GM12878 (cell line): ENCODE results near the gene C17orf50. TPM values are rescaled to one million over a fixed set of nuclear protein-coding genes. Genes with fewer than 3 reads are reported as not detected.

Source experiments
- ATAC-seq: fragments of 200-7000 bp; cut with Tn5 transposase; 3 replicates; pipeline ENCODE4 v1.9.1; 2020; ENCODE audit warnings: mild to moderate bottlenecking, moderate library complexity
- Bru-seq: library from RNA; stranded (reverse); fragments of 400-500 nt; gene quantifications from one replicate; lab custom pipeline; 2021; lab: Mats Ljungman, UMichigan
- BruChase-seq, 2 experiments: library from RNA; stranded (reverse); fragments of 400-500 nt; gene quantifications; one replicate each; lab custom pipeline; 2021; lab: Mats Ljungman, UMichigan
- BruUV-seq: library from RNA; stranded (reverse); fragments of 400-500 nt; replicated peaks from 2 replicates; lab custom pipeline; 2021; lab: Mats Ljungman, UMichigan
- CTCF ChIA-PET: fragments of 300-600 bp; sonication (Branson Sonifier 250); formaldehyde crosslinking; extraction: SDS; loops from one replicate; lab custom pipeline; 2021; ENCODE audit warnings: inconsistent platforms; lab: Yijun Ruan, JAX
- POLR2A ChIA-PET: fragments of 350-600 bp; formaldehyde crosslinking; extraction: SDS; loops from one replicate; lab custom pipeline; 2021; ENCODE audit warnings: inconsistent platforms; lab: Charles Lee
- RAD21 ChIA-PET: fragments of 300-600 bp; sonication (Branson Sonifier 250); formaldehyde crosslinking; loops from one replicate; lab custom pipeline; 2023; ENCODE audit warnings: antibody characterized with exemption; ENCODE audit not compliant: unreplicated experiment; lab: Charles Lee
- SMC1A ChIA-PET: fragments of 300-600 bp; sonication (Branson Sonifier 250); formaldehyde crosslinking; loops from one replicate; lab custom pipeline; 2023; ENCODE audit not compliant: unreplicated experiment, uncharacterized antibody; lab: Charles Lee
- DNase-seq: peaks from one replicate; pipeline ENCODE4 v3.0.0-alpha.2; 2011; ENCODE audit warnings: low read depth, low spot score
- FAIRE-seq: peaks from 3 replicates; lab custom pipeline; 2011; peaks lifted over from hg19 to GRCh38; lab: Jason Lieb, UNC
- H2AFZ ChIP-seq: 2 replicates; pipeline ENCODE4 v1.6.0; 2011; ENCODE audit warnings: low read depth, low read length, control low read depth; ENCODE audit not compliant: control insufficient read depth
- H3K27ac ChIP-seq: 2 replicates; pipeline ENCODE4 v1.5.1; 2011; ENCODE audit warnings: control low read depth; ENCODE audit not compliant: control insufficient read depth, insufficient read depth
- H3K27me3 ChIP-seq, 2 experiments: replicated peaks in 1 of 2; 2 replicates each; pipeline versions ENCODE4 v1.6.0 to v1.6.1; 2011; ENCODE audit warnings: low read length in 1 of 2; ENCODE audit not compliant: control insufficient read depth in 2 of 2, insufficient read depth in 2 of 2
- H3K36me3 ChIP-seq, 2 experiments: 2 replicates each; pipeline ENCODE4 v1.5.1; 2011; ENCODE audit warnings: low read length in 1 of 2; ENCODE audit not compliant: control insufficient read depth in 2 of 2, insufficient read depth in 2 of 2
- H3K4me1 ChIP-seq: 2 replicates; pipeline ENCODE4 v1.6.1; 2011; ENCODE audit warnings: mild to moderate bottlenecking, low read length, moderate library complexity, mixed read lengths; ENCODE audit not compliant: control insufficient read depth, insufficient read depth
- H3K4me2 ChIP-seq: 2 replicates; pipeline ENCODE4 v1.6.0; 2011; ENCODE audit warnings: control low read depth; ENCODE audit not compliant: control insufficient read depth, insufficient read depth
- H3K4me3 ChIP-seq: fragments of 200-600 bp; sonication (generic); 2 replicates; pipeline ENCODE4 v1.5.1; 2016
- H3K79me2 ChIP-seq: 2 replicates; pipeline ENCODE4 v1.6.0; 2011; ENCODE audit warnings: low read length; ENCODE audit not compliant: control insufficient read depth, insufficient read depth
- H3K9ac ChIP-seq: 2 replicates; pipeline ENCODE4 v1.8.0; 2011; ENCODE audit warnings: low read length, control low read depth, mixed read lengths; ENCODE audit not compliant: control insufficient read depth, insufficient read depth
- H3K9me3 ChIP-seq: replicated peaks from 3 replicates; pipeline ENCODE4 v1.5.1; 2011; ENCODE audit warnings: mild to moderate bottlenecking, low read length; ENCODE audit not compliant: control insufficient read depth, insufficient read depth
- H4K20me1 ChIP-seq: 2 replicates; pipeline ENCODE4 v1.6.0; 2011; ENCODE audit not compliant: control insufficient read depth, insufficient read depth
- ATF7 ChIP-seq: fragments of 450-650 bp; IDR thresholded peaks from 2 replicates; pipeline ENCODE4 v1.6.1; 2016; ENCODE audit warnings: low read depth, mild to moderate bottlenecking
- CBX5 ChIP-seq: sonication (generic); IDR thresholded peaks from 2 replicates; pipeline ENCODE4 v1.6.1; 2016; ENCODE audit warnings: low read depth, moderate library complexity, mild to moderate bottlenecking, inconsistent platforms
- DPF2 ChIP-seq: fragments of 450-650 bp; IDR thresholded peaks from 2 replicates; pipeline ENCODE4 v1.6.1; 2017; ENCODE audit warnings: mild to moderate bottlenecking
- E2F4 ChIP-seq: IDR thresholded peaks from 2 replicates; pipeline ENCODE4 v1.6.1; 2012; ENCODE audit warnings: low read depth, low read length, improper control_type of control experiment
- LARP7 ChIP-seq: fragments of 450-650 bp; IDR thresholded peaks from 2 replicates; pipeline ENCODE4 v1.6.1; 2017; ENCODE audit warnings: mild to moderate bottlenecking
- MEF2A ChIP-seq: IDR thresholded peaks from 2 replicates; pipeline ENCODE4 v1.6.1; 2011; ENCODE audit warnings: low read depth, mild to moderate bottlenecking, low read length, moderate library complexity; ENCODE audit not compliant: insufficient read depth
- MYC ChIP-seq: IDR thresholded peaks from 2 replicates; pipeline ENCODE4 v1.6.1; 2011; ENCODE audit warnings: mild to moderate bottlenecking, low read length, moderate library complexity, inconsistent platforms; ENCODE audit not compliant: insufficient read depth, insufficient replicate concordance, insufficient read length, severe bottlenecking
- NBN ChIP-seq: fragments of 450-650 bp; IDR thresholded peaks from 2 replicates; pipeline ENCODE4 v1.6.1; 2016
- POU2F2 ChIP-seq: IDR thresholded peaks from 3 replicates; pipeline ENCODE4 v1.6.1; 2011; ENCODE audit warnings: low read depth, mild to moderate bottlenecking, low read length, borderline replicate concordance
- PRDM15 ChIP-seq: fragments of 450-650 bp; formaldehyde crosslinking; IDR thresholded peaks from 2 replicates; pipeline ENCODE4 v1.4.0; 2020; ENCODE audit warnings: mild to moderate bottlenecking, moderate library complexity
- SMAD5 ChIP-seq: IDR thresholded peaks from 2 replicates; pipeline ENCODE4 v1.6.1; 2016; ENCODE audit warnings: antibody characterized with exemption, low read depth
- SPI1 ChIP-seq: IDR thresholded peaks from 2 replicates; pipeline ENCODE4 v1.6.1; 2011; ENCODE audit warnings: low read depth, mild to moderate bottlenecking, low read length, moderate library complexity, borderline replicate concordance; ENCODE audit not compliant: insufficient read depth
- ZBTB11 ChIP-seq: fragments of 450-650 bp; formaldehyde crosslinking; IDR thresholded peaks from 2 replicates; pipeline ENCODE4 v1.5.0; 2022; ENCODE audit warnings: mild to moderate bottlenecking, missing genetic modification characterization
- WGBS: methylation state at CpG from one replicate; pipeline ENCODE4 v1.1.6; 2016; ENCODE audit warnings: low lambda C conversion rate; ENCODE audit not compliant: insufficient replicate concordance, insufficient coverage; ENCODE audit errors: missing lambda C conversion rate; 5-methylcytosine and 5-hydroxymethylcytosine counted together
- in situ Hi-C: fragments of 300-500 bp; cut with MboI; formaldehyde crosslinking; loops from 9 replicates; pipeline ENCODE4 v1.14.3; 2018; ENCODE audit warnings: mixed read lengths
- intact Hi-C: fragments of 100-400 bp; cut with micrococcal nuclease; formaldehyde crosslinking; loops from one replicate; pipeline ENCODE4 v1.14.2; 2022; ENCODE audit not compliant: unreplicated experiment
- long read RNA-seq, 2 experiments: library from polyadenylated mRNA; unstranded; transcript quantifications; one replicate each; pipeline ENCODE4 v2.0.0, GENCODE V29; 2019 to 2020
- polyA minus RNA-seq, 3 experiments: library from RNA; depleted of rRNA, polyadenylated mRNA; stranded (reverse); fragments of >200 nt; gene quantifications; 2 replicates each; pipeline ENCODE4 v1.2.3, GENCODE V29; 2011
- polyA plus RNA-seq, 11 experiments: library from polyadenylated mRNA; depleted of rRNA in 4 of 11; unstranded in 6 of 11; stranded (reverse) in 5 of 11; fragments of >200 nt; fragmentation: Nextera tagmentation in 4 of 11; fragmentation: Illumina TruSeq in 1 of 11; extraction: Ambion mirVana in 4 of 11; extraction: Trizol in 1 of 11; gene quantifications; 1 replicate in 1 of 11; 2 replicates in 10 of 11; pipeline versions ENCODE4 v1.2.1 to v1.2.3, GENCODE V29; 2011 to 2016; ENCODE audit warnings: inconsistent platforms in 2 of 11, missing spikeins in 2 of 11, low read depth in 1 of 11
- total RNA-seq, 4 experiments: library from RNA; depleted of rRNA in 3 of 4; stranded (reverse); fragments of >200 nt in 3 of 4; fragmentation: Illumina TruSeq in 1 of 4; extraction: Trizol in 1 of 4; gene quantifications; 2 replicates each; pipeline versions ENCODE4 v1.2.1 to v1.2.3, GENCODE V29; 2013 to 2021

Gene C17orf50
- total RNA-seq (2013; cell fraction: nucleolus; rRNA removed) = not detected in 2 replicates
- not detected in 2 replicates for total RNA-seq (2014; rRNA removed)
- total RNA-seq (2014; rRNA removed; fragmentation: Illumina TruSeq; extraction: Trizol) = not detected in 2 replicates
- not detected in 2 replicates for total RNA-seq (2021)
- not detected for polyA plus RNA-seq (2011; ENCODE audit: low read depth)
- polyA plus RNA-seq (2011; rRNA removed) = not detected in 2 replicates
- polyA plus RNA-seq (2011; cell fraction: cytosol; rRNA removed) = not detected in 2 replicates
- not detected in 2 replicates for polyA plus RNA-seq (2011; cell fraction: nucleus; rRNA removed)
- not detected in 2 replicates for polyA plus RNA-seq (2012)
- not detected in 2 replicates for polyA plus RNA-seq (2014; fragmentation: Illumina TruSeq; extraction: Trizol)
- polyA plus RNA-seq (2014; fragmentation: Nextera tagmentation; extraction: Ambion mirVana) = not detected
- polyA plus RNA-seq (2014; rRNA removed) = not detected in 2 replicates
- under 1 TPM in 1 of 2 experiments, not detected in 1; 0.16 TPM for polyA plus RNA-seq (2016; fragmentation: Nextera tagmentation; extraction: Ambion mirVana)
- not detected in 2 replicates for polyA minus RNA-seq (2011; rRNA and poly(A)+ RNA removed)
- polyA minus RNA-seq (2011; cell fraction: cytosol; rRNA and poly(A)+ RNA removed) = not detected in 2 replicates
- not detected in 2 replicates for polyA minus RNA-seq (2011; cell fraction: nucleus; rRNA and poly(A)+ RNA removed)
- Bru-seq, nascent RNA = not detected
- not detected for BruChase-seq, experiment 1, labeled RNA remaining after a 6-hour chase
- not detected for BruChase-seq, experiment 2, labeled RNA remaining after a 2-hour chase
- long read RNA-seq, experiment 1 = 0 reads
- long read RNA-seq, experiment 2 = 0 reads

GRCh38 chr17:35760587-35760986 is at the start of gene C17orf50:
TSS of gene C17orf50 (plus strand) at chr17:35760887. CDS start at chr17:35760942, 55 bp downstream.
- ChIA-PET SMC1A (interaction anchor here (1.9 kb wide), 1 partner anchor 51 kb away, joined by 6 read pairs; no protein-coding TSS in a partner anchor), RAD21 (interaction anchor here (0.6 to 0.9 kb wide), 2 partner anchors 26 to 45 kb away, joined by 3 to 4 read pairs; no protein-coding TSS in a partner anchor), POLR2A (no interaction called here), CTCF (interaction anchor here (0.6 to 8.3 kb wide), 4 partner anchors 12 to 389 kb away, joined by 3 to 220 read pairs (median 3); partner anchors contain the start of genes MMP28 and TAF15)
- Histone ChIP-seq H3K4me1 (peaks cover 5% of the 10 kb centered on the region), H3K36me3 (no peaks in the 10 kb centered on the region), H3K27me3 (no peaks in the 10 kb centered on the region; a peak in 3 of 4 replicates), H3K9me3 (no peaks in the 10 kb centered on the region), H4K20me1 (no peaks in the 10 kb centered on the region), H3K9ac (no peak within 1 kb of the TSS), H2AFZ (no peak within 1 kb of the TSS), H3K79me2 (no peaks in the 10 kb centered on the region), H3K4me3 (no peak within 1 kb of the TSS), H3K4me2 (no peak within 1 kb of the TSS), H3K27ac (no peak within 1 kb of the TSS)
- DNase-seq = no peak
- no peak for FAIRE-seq
- 32% methylated on average over 1 of the region's 1 CpG for WGBS
- in situ Hi-C loops (no loop called here), intact Hi-C loops (no loop called here)
- no peak for ATAC-seq
- BruUV-seq = no TSS peak
- TF ChIP-seq E2F4 (no peak), ZBTB11 (CRISPR knock-in tag) (no peak), POU2F2 (no peak), PRDM15 (CRISPR knock-in tag) (no peak), MEF2A (no peak), ATF7 (no peak), MYC (no peak), SPI1 (no peak), LARP7 (no peak), SMAD5 (no peak), DPF2 (no peak), CBX5 (no peak), NBN (no peak)
